Measurements from ENCODE around the gene OTOA.
"Not testable (repeated sequence)": the region's sequence is repeated elsewhere in the genome, so short reads cannot be mapped to it uniquely, and the experiment has no call there.

OTOA gene

GRCh38 chr16:21683184-21683583, 19.4 kb downstream of the OTOA start:
- no peak for DNase-seq

- no peak for DNase-seq
These were observed 20.4 kb downstream of the OTOA start for GRCh38 chr16:21684199-21684598.

GRCh38 chr16:21685034-21685455, 21.3 kb downstream of the OTOA start:
- no peak for DNase-seq

- DNase-seq: no peak
These were observed 25.3 kb downstream of the OTOA start for GRCh38 chr16:21689107-21689506.

- DNase-seq: not testable (repeated sequence)
These were observed 27.2 kb downstream of the OTOA start for GRCh38 chr16:21690967-21691366.

- DNase-seq: no peak
These were observed 30.8 kb downstream of the OTOA start for GRCh38 chr16:21694609-21695008.

- no peak for DNase-seq
These were observed 33.3 kb downstream of the OTOA start for GRCh38 chr16:21697032-21697431.

- peak; percentile 48 for DNase-seq
These were observed 34.6 kb downstream of the OTOA start for GRCh38 chr16:21698169-21699032.

GRCh38 chr16:21701271-21701670, 37.5 kb downstream of the OTOA start:
- DNase-seq: no peak

- no peak for DNase-seq
These were observed 38.5 kb downstream of the OTOA start for GRCh38 chr16:21702276-21702675.

GRCh38 chr16:21703156-21703555, 39.4 kb downstream of the OTOA start:
- no peak for DNase-seq

GRCh38 chr16:21703589-21704174, 39.9 kb downstream of the OTOA start:
- no peak for DNase-seq

- DNase-seq: no peak
These were observed 40.5 kb downstream of the OTOA start for GRCh38 chr16:21704266-21704665.

- DNase-seq: no peak
These were observed 41.0 kb downstream of the OTOA start for GRCh38 chr16:21704733-21705132.

- peak; percentile 31 for DNase-seq
These were observed 44.9 kb downstream of the OTOA start for GRCh38 chr16:21708533-21709115.

GRCh38 chr16:21710938-21711337, 47.2 kb downstream of the OTOA start:
- no peak for DNase-seq

- no peak for DNase-seq
These were observed 50.0 kb downstream of the OTOA start for GRCh38 chr16:21713549-21714368.

- DNase-seq: not testable (repeated sequence)
These were observed 50.5 kb downstream of the OTOA start for GRCh38 chr16:21714369-21714618.

GRCh38 chr16:21717608-21718007, 53.8 kb downstream of the OTOA start:
- no peak for DNase-seq

- no peak for DNase-seq
These were observed 55.5 kb downstream of the OTOA start for GRCh38 chr16:21719283-21719682.

GRCh38 chr16:21720533-21720932, 56.8 kb downstream of the OTOA start:
- no peak for DNase-seq

GRCh38 chr16:21722771-21723455, 59.1 kb downstream of the OTOA start:
- DNase-seq: no peak

GRCh38 chr16:21723532-21723931, 59.8 kb downstream of the OTOA start:
- DNase-seq: no peak
